ENCODE measurements around the gene SGO2.

Gene SGO2, protein sequence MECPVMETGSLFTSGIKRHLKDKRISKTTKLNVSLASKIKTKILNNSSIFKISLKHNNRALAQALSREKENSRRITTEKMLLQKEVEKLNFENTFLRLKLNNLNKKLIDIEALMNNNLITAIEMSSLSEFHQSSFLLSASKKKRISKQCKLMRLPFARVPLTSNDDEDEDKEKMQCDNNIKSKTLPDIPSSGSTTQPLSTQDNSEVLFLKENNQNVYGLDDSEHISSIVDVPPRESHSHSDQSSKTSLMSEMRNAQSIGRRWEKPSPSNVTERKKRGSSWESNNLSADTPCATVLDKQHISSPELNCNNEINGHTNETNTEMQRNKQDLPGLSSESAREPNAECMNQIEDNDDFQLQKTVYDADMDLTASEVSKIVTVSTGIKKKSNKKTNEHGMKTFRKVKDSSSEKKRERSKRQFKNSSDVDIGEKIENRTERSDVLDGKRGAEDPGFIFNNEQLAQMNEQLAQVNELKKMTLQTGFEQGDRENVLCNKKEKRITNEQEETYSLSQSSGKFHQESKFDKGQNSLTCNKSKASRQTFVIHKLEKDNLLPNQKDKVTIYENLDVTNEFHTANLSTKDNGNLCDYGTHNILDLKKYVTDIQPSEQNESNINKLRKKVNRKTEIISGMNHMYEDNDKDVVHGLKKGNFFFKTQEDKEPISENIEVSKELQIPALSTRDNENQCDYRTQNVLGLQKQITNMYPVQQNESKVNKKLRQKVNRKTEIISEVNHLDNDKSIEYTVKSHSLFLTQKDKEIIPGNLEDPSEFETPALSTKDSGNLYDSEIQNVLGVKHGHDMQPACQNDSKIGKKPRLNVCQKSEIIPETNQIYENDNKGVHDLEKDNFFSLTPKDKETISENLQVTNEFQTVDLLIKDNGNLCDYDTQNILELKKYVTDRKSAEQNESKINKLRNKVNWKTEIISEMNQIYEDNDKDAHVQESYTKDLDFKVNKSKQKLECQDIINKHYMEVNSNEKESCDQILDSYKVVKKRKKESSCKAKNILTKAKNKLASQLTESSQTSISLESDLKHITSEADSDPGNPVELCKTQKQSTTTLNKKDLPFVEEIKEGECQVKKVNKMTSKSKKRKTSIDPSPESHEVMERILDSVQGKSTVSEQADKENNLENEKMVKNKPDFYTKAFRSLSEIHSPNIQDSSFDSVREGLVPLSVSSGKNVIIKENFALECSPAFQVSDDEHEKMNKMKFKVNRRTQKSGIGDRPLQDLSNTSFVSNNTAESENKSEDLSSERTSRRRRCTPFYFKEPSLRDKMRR

DNA sequence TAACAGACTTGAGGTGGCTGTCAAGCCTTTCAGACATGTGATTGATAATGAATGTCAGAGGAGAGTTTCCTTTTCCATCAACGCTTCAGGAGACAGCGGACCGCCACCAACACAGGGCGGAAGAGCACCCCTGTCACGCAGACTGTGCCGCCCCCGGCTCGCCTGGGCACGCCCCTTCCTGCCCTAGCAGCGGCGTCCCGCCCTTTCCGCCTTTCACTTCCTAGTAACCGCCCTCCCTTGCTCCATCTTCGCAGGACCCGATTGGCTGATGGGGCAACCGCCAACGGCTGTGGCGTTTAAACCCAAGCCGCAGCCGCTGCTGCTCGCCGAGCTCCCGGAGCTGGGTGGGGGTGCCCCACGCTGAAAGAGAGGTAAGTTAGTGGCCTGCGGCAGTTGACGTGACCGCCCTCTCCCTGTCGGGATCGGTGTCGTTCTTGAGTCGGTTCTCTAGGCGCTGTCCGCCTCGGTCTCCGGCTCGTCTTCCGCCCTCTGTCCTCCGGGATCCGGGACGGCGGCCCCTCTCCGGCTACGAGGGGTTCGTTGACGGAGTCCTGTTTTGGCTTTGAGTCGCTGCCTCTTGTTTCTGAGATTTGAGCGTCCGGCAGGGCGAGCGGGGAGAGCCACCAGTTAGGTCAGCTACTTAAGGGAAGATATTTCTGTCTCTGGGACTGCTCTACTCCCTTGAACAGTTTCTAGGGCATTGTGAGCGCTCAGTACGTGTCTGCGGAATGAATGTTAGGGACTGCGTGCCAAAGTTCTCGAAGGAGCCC, at the start of gene SGO2:
Gene SGO2 (plus strand): TSS at position 326 of the 770 bp plus-strand sequence. CDS start 6,769 bp downstream, outside the sequence.
- peak; percentile 98 for DNase-seq

DNA sequence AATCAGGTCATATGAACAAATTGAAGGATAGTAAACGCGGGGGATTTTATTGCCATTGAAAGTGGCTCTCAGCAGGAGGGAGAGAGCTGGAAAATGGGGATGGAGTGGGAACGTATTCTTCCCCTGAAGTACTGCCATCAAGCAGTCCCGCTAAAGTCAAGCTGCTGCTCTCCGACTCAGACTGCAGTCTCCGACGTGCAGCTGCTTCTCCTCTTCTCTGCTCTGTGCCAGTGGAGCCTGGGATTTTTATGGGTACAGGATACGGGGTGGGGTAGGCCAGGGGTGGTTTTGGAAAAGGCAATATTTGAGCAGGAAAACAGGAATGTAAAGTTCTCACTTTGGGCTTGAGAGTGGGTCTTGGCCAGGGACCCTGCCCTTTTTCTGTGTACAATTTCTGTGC, 49.2 kb upstream of the SGO2 start:
- no peak for DNase-seq

DNA sequence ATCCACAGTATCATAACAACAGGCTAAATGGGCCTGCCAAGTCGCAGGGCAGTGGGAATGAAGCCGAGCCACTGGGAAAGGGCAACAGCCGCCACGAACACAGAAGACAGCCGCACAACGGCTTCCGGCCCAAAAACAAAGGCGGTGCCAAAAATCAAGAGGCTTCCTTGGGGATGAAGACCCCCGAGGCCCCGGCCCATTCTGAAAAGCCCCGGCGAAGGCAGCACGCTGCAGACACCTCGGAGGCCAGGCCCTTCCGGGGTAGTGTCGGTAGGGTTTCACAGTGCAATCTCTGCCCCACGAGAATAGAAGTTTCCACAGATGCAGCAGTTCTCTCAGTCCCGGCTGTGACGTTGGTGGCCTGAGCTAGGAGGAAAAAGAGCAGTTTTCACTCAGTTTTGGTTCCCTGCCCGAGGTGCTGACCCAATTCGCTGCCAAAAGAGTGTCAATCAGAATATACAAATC, 48.3 kb upstream of the SGO2 start:
- DNase-seq = no peak

DNA sequence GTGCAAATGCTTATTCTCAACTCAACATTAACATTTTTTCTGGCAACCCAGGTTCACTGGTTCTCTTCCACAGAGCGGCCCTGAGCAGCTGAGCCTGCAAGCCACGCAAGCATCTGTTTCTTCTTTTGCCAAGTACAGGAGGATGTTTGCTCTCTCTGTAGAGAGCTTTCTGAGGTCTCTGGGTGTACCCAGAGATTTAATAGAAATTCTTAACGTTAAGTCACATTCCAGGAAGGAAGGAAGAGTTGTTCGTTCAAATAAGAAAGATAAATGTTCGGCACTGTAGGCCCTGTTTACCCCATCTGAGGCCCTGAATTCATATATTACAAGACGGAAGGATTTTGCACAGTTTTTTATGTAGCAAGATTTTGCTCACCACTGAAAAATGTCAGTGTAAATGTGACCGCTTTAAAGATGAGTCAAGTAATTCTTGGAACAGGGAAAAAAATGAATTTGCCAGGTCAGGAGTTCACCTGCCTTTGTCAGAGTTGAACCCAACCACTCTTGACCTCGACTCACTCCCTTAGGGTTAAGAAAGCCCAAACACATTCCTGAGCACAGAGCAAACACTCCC, 46.2 kb upstream of the SGO2 start:
- no peak for DNase-seq

DNA sequence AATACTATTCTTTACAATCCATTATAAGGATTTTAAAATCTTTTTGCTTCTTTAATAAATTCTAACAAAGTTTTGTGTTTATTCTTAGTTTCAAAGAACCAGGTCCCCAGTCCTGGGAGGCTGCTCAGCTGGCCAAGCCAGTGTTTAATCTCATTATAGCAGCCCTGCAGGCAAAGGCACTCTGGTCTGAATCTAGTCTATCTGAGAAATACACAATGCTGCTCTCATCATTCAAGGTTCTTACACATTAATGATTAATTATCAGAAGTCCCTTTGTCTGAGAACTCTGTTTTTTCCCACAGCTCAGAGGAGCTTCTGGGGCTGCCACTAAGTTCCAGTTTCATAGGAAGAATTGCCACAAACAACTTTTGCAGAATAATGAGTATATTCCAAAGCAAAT, 43.8 kb upstream of the SGO2 start:
- DNase-seq = no peak

DNA sequence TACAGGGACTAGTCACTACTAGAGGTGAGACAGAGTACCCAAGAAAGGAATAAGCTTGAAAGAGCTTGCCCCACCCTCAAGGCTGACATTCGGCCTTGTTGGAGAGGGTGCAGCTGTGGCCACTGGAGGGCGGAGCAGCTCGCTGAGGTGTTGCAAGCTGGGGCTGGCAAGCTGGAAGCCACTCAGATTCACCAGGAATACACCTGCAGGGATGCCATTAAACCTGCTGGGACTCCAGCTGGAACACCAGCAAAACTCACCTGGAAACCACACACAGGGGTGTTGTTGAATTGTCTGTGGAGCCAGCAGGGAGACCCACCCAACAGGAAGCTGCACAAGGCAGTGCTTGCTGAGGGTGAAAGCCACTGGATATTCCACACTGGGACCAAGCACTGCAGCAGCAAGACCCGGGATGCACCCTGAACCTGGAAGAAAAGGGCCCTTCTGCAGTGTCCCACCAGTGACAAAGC, 42.2 kb upstream of the SGO2 start:
- no peak for DNase-seq

DNA sequence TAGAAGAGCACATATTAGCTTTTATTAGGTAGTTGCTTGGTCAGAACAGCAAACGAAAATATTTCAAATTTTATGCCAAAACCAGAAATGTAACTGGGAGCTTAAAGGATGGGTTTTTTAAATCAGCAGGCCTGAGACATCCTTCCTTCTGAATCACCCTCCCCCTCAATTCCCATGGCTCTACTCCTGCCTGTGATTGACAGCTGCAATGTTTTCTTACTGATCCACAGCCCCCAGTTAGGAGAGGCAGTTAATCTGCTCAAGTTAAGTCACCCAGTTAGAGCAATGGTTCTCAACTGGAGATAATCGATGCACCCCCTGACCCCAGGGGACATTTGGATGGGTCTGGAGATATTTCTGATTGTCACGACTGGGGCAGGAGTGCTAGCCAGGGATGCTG, 41.1 kb upstream of the SGO2 start:
- DNase-seq = no peak

DNA sequence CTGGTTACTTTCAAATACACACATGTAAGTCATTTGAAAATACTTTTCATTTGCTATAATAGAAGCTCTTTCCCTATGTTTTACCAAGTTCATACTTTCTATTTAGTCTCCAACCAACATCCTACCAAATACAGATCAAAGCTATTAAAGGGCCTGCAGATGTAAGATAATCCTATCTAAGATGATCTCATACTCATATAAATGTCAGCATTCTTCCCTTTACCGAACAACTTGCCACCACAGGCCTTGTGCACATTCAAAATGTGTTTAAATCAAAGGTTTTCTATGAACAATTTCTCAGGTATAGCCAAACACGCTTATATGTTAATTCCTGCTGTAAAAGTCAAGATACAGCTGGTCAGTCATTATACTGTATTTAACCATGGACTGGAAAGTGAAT, 39.5 kb upstream of the SGO2 start:
- no peak for DNase-seq

DNA sequence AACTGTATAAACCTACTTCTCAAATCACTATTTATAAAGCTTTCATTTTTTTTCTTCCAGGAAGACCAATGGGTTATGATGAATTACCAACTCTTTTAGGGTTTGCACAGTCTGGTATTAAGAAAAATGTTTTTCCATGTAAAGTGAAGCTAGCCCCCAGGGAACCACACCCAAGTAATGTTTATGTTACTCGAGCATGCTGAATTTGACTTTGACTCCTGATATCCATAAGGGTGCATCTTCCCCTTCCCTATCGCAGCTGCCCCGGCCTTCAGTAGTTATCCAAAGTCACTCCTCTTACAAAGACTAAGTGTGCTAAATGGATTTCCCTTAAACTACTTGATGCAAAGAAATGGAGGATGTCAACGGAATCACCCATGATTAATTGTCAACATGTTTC, 37.8 kb upstream of the SGO2 start:
- DNase-seq = no peak

DNA sequence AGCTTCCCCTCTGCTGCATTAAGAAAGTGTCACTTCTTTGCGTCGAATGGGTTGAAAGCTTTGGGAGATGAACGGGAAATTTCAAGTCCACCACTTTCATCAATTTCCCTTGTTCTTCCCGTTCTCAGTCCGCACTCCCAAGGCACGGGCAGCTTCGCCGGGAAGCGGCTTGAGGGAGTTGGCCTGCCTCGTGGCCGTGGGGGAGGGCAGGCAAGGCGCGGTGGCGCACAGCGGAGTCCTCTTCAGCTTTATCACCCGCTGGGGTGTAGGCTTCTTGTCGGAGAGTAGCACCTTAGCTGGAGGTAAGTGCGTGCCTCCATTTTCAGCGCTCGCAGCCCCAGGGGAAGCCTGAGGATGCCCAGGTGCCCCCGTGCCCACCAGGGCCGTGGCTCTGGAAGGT, 36.0 kb upstream of the SGO2 start:
- DNase-seq = no peak

DNA sequence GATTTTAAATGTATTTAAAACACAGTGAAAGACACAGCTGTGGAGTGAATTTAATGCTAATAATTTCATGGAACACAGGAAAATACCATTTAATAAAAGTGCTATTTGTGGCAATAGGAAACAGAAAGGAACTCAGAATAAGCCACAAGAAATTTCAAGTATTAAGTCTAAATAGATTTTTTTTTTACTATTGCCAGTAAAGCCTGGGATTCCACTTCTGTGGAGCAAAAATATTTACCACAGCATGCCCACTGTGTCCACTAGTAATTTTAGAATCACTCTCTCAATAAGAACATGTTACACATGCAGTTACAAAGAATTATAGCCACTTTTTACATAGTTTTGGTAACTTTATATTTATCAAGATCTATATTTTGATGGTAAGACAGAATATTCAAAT, 33.4 kb upstream of the SGO2 start:
- no peak for DNase-seq

DNA sequence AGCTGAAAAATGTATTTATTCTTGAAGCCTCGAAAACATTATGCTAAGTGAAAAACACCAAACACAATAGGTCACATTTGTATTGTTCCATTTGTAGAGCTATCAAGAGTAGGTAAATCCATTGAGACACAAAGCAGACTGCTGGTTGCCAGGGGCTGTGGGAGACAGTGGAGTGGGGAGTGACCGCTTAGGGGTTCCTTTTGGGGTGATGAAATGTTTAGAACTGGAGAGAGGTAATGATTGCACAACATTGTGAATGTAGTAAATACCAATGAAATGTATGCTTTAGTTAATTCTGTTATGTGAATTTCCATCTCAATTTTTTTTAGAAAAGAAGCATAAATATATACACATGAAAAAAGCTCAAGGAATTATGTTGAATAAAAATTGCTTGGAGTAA, 32.0 kb upstream of the SGO2 start:
- DNase-seq = no peak

DNA sequence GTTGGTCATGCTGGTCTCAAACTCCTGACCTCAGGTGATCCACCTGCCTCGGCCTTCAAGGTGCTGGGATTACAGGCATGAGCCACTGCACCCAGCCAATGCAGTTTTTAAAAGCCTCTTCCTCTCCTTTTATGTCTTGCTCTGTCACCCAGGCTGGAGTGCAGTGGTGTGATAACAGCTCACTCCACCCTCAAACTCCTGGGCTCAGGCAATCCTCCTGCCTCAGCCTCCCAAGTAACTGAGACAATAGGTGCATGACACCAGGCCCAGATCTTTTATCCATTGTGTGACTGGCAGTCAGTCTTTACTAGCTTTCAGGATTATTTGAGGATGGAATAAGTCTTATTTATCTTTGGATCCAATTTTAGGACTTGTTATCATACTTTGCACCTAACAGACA, 29.3 kb upstream of the SGO2 start:
- no peak for DNase-seq

DNA sequence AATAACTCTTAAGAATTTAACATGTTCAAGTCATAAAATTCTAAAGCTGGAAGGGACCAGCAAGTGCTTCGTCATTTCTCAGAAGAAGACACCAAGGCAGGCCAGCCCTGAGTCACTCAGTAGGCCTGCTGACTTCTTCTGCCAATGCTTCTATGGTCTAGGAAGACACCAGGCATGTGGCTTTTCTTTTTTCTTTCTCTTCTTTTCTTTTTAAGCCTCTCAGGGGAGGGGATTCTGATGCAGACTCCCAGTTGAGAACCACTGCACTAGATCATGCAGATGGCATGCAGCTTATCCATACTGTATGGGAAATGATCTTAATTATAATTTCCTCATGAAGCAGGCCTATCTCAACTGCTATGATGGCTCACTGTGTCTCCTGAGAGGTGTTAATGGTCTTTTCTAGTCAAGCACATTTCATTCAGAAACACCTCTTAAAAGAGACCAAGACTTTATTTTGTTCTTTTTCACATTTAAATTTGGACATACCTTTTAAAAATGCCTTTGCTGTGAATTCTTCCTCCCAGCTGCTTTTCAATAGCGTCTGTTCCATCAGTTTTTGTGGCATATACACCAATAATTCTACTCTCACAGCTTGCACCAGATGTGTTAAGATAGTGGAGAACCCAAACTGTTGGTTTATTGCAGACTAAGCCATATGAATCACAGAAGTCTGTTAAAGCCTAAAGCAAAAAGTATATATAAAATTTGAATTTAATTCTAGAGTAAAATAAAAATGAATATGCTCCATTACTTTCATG, 27.4 kb upstream of the SGO2 start:
- no peak for DNase-seq

DNA sequence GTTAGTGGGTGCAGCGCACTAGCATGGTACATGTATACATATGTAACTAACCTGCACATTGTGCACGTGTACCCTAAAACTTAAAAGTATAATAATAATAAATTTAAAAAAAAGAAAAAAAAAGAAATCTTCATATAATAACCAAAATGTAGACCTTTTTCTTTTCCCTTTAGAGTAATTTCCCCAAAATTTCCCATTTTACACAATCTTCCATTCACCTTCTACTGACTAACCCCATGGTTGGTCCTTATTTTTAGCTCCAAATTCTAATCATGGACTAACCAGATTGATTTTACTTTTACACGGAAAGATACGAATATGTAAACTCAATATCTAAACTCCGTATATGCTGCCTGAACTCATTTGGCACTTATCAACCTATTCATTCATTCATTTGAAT, 23.8 kb upstream of the SGO2 start:
- no peak for DNase-seq

DNA sequence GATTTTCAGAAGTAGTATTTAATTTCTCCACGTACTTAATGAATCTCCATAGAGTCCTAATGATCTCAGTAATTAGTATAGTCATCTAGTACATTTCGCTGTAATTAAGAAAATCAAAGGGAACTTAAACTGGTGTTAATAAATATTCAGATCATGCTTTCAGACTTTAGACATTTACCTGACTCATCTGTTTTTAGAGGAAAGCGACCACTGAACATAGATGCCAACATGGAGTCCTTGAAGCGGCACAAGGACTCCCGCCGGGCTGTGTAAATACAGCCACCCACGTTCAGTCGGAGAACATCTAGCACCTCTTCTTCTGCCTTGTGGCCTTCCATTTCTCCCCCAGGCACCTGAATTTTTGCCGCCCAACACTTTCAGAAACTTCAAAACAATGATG, 19.3 kb upstream of the SGO2 start:
- DNase-seq = no peak

DNA sequence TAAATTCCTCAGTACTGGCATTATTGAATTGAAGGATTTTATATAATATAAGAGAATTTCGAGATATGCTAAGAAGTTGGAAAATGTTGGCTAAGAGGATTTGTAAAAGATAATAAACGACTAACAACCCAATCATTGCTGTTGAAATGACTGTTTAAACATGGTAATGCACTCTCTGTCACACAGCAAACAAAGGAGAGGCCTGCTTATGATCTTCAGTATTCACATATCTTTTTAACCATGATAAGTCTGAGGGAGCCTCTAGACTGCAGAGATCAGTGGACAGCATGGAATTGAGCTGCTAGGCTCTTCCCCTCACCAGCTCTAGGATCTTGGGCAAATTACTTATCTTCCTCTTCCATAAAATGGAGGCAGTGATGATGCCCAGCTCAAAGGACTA, 18.8 kb upstream of the SGO2 start:
- no peak for DNase-seq

DNA sequence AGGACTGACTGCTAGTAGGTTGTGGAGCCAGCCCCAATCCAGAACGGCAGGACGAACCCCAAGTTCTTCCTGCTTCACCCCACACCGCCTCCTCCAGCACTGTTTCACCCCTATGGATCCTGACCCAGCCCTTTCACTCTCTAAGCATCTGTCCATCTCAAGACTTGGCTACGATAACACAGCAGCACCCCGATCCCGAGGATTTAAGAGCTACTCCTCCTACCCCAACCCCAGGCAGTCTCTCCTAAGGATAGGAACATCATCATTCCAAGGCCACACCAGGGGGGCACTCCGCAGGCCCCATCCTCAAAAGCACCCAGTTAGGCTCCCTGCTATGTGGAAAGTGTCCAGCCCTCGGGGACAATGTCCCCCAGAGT, 16.8 kb upstream of the SGO2 start:
- no peak for DNase-seq

DNA sequence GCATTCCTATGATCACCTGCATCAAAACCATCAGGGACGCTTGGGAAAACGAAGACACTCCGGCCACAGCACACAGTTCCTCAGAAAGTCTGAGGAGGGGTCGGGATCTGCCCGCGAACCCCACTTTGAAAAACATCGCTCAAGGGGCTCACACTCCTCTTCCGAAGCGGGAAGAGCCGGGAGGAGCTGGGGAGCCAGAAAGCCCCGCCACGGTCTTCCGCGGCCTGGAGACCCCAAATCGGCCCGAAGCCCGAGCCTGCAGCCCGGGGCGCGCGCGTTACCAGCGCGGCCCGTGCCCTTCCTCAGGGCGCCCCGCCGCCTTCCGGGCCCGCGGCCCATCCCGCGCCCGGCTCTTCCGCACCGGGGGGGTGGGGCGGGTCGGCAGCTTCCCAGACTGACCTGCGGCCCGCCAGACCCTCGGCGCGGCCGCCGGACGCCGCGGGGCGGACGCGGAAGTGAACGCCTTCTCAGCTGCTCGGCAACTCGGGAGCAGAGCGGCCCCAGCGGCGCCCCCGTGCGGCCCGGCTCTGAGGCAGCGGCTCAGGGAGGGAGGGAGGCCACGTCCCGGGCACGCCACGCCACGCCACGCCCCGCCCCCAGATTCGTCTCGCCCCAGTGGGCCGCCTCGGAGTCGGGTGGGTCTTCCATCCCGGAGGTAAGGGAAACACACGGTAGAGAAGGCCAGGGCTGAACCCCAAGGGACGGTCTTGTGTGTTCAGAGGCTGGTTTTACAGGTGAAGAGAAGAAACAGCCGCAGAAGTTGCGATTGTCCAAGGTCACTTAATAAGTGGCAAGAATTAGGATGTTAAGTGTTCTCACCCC, 16.2 kb upstream of the SGO2 start, which contains the start of gene KCTD18:
Gene KCTD18 (minus strand): TSS at position 457 of the 822 bp plus-strand sequence. CDS start 3,052 bp downstream, outside the sequence.
- peak; percentile 92 for DNase-seq

DNA sequence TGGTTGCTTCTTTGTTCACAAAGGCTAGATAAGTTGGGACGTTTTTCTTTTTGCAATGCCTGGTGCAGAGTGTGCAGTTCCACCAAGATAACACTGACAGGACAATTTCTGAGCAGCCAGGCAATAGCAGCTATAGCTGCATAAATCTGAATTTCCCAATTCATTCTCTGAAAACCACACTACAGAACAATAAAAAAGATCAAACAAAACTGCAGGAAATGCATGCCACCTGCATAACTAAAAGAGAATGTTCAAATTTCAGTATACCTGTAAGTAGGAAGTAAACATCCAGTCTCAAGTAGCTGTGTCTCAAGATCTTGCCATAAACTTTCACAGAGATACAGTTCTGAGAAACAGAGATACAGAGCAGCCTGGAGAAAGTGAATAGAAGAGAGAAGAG, 10.9 kb upstream of the SGO2 start:
- DNase-seq = no peak

Data from activated naive CD4-positive, alpha-beta T cell treated with Interleukin-2 at 50 U/mL for 16 hours (primary cell).